ENCODE measurements around the gene ANXA2R. TPM values are rescaled to one million over a fixed set of nuclear protein-coding genes. Genes with fewer than 3 reads are reported as not detected.

The ANXA2R gene
- total RNA-seq, 2 donors from 2014 or later: 2.4 to 6.2 TPM

DNA sequence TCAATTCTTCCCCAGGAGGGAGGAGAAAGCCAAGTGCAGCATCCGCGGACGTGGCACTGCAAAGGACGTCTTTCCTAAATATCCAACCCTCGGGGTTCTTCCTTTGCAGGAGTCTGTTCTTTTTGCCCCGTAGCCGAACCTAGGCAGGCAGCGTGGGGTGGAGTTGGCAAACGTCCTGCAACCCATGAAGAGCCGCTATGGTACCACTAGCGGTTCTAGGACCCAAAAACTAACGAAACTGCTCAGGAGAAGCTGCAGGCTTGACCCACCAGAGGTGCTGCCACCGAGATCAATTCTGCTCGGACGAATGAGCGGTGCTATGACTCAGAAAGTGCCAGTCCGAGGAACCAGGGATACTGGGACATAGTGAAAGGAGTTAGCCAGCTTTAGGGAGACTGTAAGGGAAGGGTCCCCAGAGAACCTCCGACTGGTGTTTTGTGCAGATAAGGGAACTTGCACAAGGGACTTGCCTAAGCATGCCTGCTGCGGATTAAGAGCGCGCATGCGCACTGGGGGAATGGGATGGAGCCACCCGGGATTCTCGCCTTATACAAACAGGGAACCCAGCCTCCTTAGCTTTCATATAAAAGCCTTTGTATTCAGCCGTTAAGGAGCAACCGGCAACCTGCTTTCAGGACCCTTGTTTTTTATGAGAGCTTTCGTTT lies 32.7 kb downstream of the ANXA2R start:
- no peaks in the 10 kb centered on the region for H3K9me3 Mint-ChIP-seq
- H3K36me3 Mint-ChIP-seq (ENCODE audit: low read depth): peaks cover 20% of the 10 kb centered on the region
- H3K4me1 Mint-ChIP-seq: peaks cover 25% of the 10 kb centered on the region
- peak; percentile 44 for ATAC-seq (replicated peaks)
- H3K27me3 Mint-ChIP-seq: no peaks in the 10 kb centered on the region
- peak overlapping the region; percentile 84 for H3K4me3 Mint-ChIP-seq
- peak overlapping the region; percentile 91 for H3K27ac Mint-ChIP-seq

DNA sequence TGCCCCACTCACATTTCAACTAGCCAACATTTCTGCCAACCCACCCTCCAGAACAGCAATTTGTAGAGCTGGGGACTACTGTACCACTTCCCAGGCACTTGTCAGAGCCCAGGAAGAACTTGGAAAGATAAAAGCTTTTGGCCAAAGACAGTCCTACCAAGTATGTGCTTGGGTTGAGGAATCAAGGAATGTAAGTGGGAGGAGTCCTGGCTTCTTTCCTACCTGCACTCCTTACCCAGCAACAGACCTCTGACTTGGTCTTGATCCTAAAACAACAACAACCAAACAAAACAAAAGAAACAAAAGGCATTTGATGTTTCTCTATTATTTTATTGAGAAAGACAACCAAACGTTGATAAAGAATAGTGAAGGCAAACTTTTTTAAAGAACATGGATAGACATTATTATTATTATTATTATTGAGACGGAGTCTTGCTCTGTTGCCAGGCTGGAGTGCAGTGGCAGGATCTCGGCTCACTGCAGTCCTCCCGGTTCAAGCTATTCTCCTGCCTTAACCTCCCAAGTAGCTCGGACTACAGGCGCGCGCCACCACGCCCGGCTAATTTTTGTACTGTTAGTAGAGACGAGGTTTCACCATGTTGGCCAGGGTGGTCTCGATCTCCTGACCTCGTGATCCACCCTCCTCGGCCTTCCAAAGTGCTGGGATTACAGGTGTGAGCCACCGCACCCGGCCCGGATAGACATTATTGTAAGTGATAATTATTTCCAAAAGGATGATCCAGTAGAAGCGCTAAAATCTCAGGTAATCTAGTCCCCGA lies 33.5 kb downstream of the ANXA2R start:
- Mint-ChIP-seq H3K9me3 (no peaks in the 10 kb centered on the region), H3K4me1 (peaks cover 25% of the 10 kb centered on the region), H3K27me3 (no peaks in the 10 kb centered on the region), H3K36me3 (ENCODE audit: low read depth) (peaks cover 20% of the 10 kb centered on the region), H3K27ac (peak overlapping the region; percentile 91), H3K4me3 (peak overlapping the region; percentile 84)
- no peak for ATAC-seq (replicated peaks)

DNA sequence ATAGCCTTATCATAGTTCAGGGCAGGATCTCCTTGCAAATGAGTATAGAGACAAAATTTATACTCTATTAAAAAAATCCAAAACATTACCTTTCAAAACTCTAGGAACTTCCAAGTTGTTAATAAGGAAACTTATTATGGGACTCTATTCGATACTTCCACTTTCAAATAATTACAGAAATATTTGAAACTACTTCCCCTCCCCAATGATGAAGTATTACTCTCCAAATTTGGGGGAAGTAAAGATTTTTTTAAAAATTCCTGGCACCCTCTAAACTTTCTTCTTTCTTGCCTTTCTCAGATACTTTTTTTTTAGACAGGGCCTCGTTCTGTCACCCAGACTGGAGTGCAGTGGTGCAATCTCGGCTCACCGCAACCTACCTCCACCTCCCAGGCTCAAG lies 35.1 kb downstream of the ANXA2R start:
- no peak overlapping the region for H3K27ac Mint-ChIP-seq
- H3K4me1 Mint-ChIP-seq: peaks cover 16% of the 10 kb centered on the region
- H3K36me3 Mint-ChIP-seq (ENCODE audit: low read depth): peaks cover 20% of the 10 kb centered on the region
- no peak for ATAC-seq (replicated peaks)
- H3K4me3 Mint-ChIP-seq: no peak overlapping the region
- H3K27me3 Mint-ChIP-seq: no peaks in the 10 kb centered on the region
- H3K9me3 Mint-ChIP-seq: no peaks in the 10 kb centered on the region

DNA sequence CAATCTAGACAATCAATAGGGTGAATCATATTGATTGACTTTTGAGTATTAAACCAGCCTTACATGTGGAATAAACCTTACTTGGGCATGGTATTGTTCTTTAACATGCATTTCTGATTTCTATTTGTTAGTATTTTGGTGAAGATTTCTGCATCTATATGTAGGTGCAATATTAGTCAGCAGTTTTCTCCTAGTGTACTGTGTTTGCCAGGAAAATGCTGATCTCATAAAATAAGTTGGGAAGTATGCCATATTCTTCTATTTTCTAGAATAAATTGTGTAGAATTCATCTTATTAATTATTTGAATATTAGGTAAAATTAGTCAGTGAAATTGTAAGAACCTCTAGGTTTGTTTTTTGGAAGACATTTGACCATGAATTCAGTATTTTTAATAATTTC lies 38.4 kb downstream of the ANXA2R start:
- Mint-ChIP-seq H3K9me3 (no peaks in the 10 kb centered on the region), H3K27ac (no peak overlapping the region), H3K27me3 (no peaks in the 10 kb centered on the region), H3K4me1 (no peaks in the 10 kb centered on the region), H3K4me3 (no peak overlapping the region), H3K36me3 (ENCODE audit: low read depth) (no peaks in the 10 kb centered on the region)
- no peak for ATAC-seq (replicated peaks)

DNA sequence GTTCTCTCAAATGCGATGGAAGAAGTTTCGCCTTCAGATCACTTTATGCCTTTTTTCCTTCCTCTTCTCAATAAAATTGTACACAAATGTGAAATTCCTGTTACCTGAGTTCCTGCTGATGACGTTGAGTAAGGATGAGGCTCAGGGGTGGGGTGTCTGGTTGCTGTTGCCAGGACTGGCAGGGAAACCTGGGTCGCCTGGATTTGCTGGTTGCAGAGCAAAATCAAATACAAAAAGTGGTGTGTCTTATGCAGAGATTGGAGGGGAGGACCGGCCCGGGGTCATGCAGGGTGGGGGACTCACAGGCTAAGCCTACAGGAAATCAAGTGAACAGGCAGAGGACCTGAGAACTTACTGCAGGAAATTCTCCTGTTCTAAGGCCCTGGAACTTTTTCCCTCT lies 39.2 kb downstream of the ANXA2R start:
- Mint-ChIP-seq H3K4me1 (no peaks in the 10 kb centered on the region), H3K4me3 (no peak overlapping the region), H3K27ac (no peak overlapping the region), H3K27me3 (no peaks in the 10 kb centered on the region), H3K36me3 (ENCODE audit: low read depth) (no peaks in the 10 kb centered on the region), H3K9me3 (no peaks in the 10 kb centered on the region)
- no peak for ATAC-seq (replicated peaks)

DNA sequence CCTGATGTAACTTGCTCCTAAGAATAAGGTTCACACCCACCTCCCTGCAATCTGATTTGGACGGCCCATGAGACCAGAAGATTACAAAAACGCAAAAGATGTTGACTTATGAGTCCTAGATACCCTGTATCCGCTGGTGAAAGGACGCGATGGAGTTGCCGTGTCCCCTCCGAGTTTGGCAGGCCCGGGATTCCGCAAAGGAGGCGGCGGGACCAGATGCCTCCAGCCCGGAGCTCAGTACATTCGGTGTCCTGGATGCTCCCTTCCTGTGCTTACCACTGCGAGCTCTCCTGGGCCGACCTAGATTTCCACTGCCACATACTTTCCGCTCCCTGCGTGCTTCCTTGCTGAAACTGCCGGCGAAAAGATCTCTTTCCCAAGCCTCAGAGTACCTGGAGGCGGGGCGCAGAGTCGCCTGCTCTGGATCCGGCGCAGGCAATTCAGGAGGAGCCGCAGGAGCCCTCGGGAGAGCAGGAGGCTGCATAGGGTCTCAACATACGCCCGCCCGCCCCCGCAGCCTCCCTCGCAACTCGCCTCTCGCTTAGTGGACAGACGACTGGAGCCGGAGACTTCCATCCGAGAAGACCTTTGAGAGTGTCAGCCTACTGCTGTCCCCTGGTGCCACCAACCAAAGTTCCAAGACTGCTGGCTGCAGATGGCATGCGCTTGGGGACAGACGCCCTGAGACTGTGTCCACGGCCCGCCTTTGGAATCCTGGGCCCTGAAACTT lies 39.8 kb downstream of the ANXA2R start:
- no peaks in the 10 kb centered on the region for H3K4me1 Mint-ChIP-seq
- H3K9me3 Mint-ChIP-seq: no peaks in the 10 kb centered on the region
- no peak overlapping the region for H3K27ac Mint-ChIP-seq
- H3K4me3 Mint-ChIP-seq: no peak overlapping the region
- ATAC-seq (replicated peaks): no peak
- H3K36me3 Mint-ChIP-seq (ENCODE audit: low read depth): peaks cover 2% of the 10 kb centered on the region
- H3K27me3 Mint-ChIP-seq: no peaks in the 10 kb centered on the region

DNA sequence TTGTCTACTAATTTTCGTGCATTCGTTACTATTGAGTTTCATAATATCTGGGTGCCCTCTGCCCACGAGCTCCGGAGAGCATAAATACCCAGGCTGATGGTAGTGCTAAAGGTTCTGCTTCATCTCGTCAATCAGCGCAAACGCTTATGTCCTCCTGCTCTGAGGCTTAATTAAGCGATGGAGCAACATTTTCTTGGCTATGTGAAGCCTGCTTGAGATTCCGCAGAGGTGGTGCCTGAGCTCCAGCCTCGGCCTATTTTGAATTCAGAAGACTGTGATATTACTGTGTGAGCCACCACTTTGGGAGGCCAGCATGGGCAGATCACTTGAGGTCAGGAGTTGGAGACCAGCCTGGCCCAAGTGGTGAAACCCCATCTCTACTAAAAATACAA lies 44.8 kb downstream of the ANXA2R start:
- ATAC-seq (replicated peaks): no peak
- Mint-ChIP-seq H3K27ac (peak overlapping the region; percentile 99), H3K4me1 (peaks cover 8% of the 10 kb centered on the region), H3K27me3 (no peaks in the 10 kb centered on the region), H3K9me3 (no peaks in the 10 kb centered on the region), H3K36me3 (ENCODE audit: low read depth) (peaks cover 27% of the 10 kb centered on the region), H3K4me3 (peak overlapping the region; percentile 96)

DNA sequence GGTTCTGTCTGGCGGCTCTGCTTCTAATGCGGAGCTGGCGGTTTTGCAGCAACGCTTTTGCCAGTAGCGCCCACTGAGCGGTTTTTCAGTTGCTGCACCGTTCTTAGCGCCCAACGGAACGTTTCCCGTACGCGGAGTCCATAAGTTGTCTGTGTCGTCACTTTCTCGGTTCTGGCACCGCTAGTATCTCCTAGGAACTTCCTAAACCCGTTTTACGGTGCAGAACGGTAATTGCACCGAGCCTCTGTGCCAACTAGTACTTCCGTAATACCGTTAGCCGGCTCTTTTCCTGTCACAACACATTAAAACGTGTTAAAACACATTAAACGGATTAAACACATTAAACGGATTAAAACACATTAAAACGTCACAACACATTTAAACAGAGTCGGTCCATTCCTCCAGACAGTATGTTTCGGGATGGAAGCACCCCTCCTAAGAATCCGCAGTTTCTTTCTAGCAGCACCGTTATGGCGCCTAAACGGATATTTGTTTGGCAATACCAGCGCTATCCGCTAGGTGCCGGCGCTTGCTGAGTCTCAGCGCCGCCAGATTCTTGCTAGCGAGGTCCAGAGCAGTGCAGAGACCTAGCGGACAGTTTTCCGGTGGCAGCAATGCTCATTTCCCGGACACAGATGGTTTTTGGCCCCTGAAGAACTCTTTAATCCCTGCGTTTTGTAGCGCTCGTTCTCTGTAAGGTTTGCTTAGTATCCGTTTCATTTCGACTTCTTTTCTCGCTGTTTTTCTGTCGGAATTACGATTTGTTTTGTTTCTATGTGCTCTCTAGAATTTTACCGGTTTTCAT lies 45.4 kb downstream of the ANXA2R start:
- peak overlapping the region; percentile 96 for H3K4me3 Mint-ChIP-seq
- no peaks in the 10 kb centered on the region for H3K9me3 Mint-ChIP-seq
- H3K4me1 Mint-ChIP-seq: peaks cover 14% of the 10 kb centered on the region
- H3K27ac Mint-ChIP-seq: peak overlapping the region; percentile 99
- H3K36me3 Mint-ChIP-seq (ENCODE audit: low read depth): peaks cover 27% of the 10 kb centered on the region
- H3K27me3 Mint-ChIP-seq: no peaks in the 10 kb centered on the region
- ATAC-seq (replicated peaks): peak; percentile 65

DNA sequence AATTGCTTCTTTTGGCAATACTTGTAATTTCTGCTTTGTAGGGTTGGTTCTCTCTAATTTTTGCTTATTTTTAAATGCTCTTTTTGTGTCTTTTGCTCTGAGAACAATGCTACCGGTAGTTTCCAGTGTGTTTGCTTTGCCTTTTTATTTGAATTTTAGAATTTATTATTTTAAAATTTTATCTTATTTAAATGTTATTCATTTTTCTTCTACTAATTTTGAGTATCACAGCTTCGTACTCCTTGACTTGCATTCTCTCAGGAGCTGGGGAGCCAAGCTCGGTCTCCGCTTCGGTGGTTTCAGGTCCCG lies 45.9 kb downstream of the ANXA2R start:
- Mint-ChIP-seq H3K27me3 (no peaks in the 10 kb centered on the region), H3K27ac (peak overlapping the region; percentile 99), H3K4me3 (peak overlapping the region; percentile 96), H3K9me3 (no peaks in the 10 kb centered on the region), H3K4me1 (peaks cover 19% of the 10 kb centered on the region), H3K36me3 (ENCODE audit: low read depth) (peaks cover 27% of the 10 kb centered on the region)
- no peak for ATAC-seq (replicated peaks)

DNA sequence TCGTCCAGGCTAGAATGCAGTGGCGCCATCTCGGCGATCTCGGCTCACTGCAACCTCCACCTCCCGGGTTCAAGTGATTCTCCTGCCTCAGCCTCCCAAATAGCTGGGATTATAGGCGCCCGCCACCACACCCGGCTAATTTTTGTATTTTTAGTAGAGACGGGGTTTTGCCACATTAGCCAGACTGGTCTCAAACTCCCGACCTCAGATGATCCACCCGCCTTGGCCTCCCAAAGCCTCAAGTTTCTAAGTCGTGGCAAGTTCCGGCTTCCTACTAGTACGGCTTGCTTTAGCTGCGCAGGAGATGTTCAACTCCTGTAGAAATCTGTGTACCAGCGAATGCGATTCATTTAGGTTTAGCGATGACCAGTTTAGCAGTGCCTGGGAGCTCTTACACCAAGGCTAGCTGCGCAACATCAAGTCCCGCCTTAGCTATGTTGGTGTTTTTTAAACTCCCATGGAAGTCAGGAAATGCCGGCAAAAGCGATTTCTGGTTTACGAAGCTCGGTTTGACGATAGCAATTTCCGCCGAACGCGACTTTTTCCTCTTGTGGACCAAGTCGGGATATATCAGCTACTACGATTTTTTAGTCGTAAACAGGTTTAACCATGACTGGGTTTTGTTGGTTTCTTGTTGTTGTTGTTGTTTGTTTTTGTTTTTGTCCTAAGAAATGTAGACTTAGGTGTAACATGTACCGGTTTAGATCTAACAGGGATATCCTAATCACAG lies 46.4 kb downstream of the ANXA2R start:
- H3K4me3 Mint-ChIP-seq: peak overlapping the region; percentile 96
- H3K9me3 Mint-ChIP-seq: no peaks in the 10 kb centered on the region
- peak; percentile 35 for ATAC-seq (replicated peaks)
- no peaks in the 10 kb centered on the region for H3K27me3 Mint-ChIP-seq
- H3K4me1 Mint-ChIP-seq: peaks cover 22% of the 10 kb centered on the region
- H3K36me3 Mint-ChIP-seq (ENCODE audit: low read depth): peaks cover 27% of the 10 kb centered on the region
- peak overlapping the region; percentile 99 for H3K27ac Mint-ChIP-seq

DNA sequence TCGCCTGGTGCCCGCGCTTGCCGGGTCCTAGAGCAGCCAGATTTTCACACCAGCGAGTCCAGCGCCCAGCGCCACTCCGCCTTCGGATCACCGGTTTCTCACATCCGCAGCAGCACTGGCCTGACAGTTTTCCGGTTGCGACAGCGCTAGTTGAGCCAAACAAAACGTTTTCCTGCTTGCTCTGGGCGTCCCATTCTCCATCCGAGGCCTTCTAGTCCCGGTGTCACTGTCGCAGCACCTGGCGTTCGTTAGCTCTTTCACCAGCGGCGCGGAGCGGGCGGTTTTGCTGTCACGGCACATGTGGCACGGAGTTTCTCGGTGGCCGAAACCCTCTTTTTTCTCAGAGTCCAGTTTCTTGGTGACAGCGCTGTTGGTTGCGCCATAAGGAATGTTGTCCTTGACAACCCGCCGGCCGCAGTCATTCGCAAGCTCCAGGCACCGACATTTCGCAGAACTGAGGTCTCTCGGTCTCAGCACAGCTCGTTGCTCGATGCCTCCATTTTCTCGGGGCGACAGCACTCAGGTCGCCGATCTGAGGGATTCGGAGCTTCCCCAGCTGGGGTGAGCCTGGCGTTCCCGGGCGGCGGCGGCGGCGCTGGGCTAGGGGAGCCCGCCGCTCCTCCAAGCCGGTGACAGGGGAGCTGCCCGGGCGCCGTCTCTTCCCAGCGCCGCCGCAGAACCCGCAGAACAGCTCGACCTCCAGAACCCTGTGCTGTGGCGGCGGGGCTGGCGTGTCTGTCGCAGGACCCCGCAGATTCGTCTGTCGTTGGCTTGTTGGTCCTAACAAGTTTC lies 47.8 kb downstream of the ANXA2R start:
- Mint-ChIP-seq H3K36me3 (ENCODE audit: low read depth) (peaks cover 27% of the 10 kb centered on the region), H3K9me3 (no peaks in the 10 kb centered on the region)
- ATAC-seq (replicated peaks): peak; percentile 29

DNA sequence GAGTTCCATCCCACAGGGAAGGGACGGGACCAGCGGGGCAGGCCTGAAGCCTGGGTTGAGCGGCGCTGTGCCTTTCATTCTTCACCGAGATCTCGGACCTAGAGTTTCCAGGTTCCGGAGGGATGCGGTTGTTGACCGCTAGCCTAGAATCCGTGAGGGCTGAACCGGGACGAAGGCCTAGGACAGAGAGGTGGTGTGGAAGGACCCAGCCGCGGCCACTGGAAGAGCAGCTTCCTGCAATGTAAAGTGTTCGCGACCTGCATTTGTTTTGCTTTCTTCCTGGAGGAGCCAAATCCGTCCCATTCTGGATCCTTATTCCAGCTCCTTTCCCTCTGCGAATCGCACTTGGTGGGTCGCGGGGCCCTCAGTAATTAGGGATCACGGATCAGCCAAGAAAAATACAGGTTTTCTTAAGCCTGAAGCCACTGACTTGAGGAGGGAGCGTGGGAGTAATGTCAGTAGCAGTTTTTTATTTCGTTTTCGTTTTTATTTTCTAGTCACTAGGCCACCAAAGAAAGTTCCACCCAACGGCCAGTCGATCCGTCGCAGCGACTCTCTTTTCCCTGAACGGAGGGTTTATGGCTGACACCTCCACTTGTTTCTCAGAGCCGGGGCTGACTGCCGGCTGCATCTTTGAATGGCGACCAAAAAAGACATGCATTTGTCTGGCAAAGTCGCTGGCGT lies 48.6 kb downstream of the ANXA2R start:
- Mint-ChIP-seq H3K9me3 (no peaks in the 10 kb centered on the region), H3K4me3 (peak overlapping the region; percentile 96), H3K27me3 (no peaks in the 10 kb centered on the region), H3K36me3 (ENCODE audit: low read depth) (peaks cover 27% of the 10 kb centered on the region), H3K27ac (peak overlapping the region; percentile 99), H3K4me1 (peaks cover 28% of the 10 kb centered on the region)
- ATAC-seq (replicated peaks): peak; percentile 25

More for the DNA sequence above, 47.8 kb downstream of the ANXA2R start:
- Mint-ChIP-seq H3K4me1 (peaks cover 27% of the 10 kb centered on the region), H3K4me3 (peak overlapping the region; percentile 96), H3K27me3 (no peaks in the 10 kb centered on the region), H3K27ac (peak overlapping the region; percentile 99)

DNA sequence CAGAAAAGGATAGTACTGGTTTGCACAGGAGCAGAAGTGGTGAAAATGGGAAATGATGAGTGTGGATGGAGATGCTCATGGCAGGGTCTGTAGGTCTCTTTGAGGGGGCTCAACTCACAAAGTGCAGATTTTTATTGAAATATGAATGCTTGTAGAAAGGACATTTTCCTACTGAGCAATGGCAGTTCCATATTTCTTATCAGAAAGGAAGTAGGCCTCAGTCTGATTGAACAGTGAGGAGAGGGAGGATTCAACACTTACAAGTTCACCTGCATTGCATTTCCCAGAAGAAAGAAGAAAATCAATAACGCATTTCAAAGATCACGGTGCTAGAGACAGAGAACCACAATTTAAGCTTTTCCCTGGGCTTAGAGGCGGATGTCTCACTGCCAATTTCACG lies 49.2 kb downstream of the ANXA2R start:
- peak overlapping the region; percentile 96 for H3K4me3 Mint-ChIP-seq
- H3K4me1 Mint-ChIP-seq: peaks cover 31% of the 10 kb centered on the region
- ATAC-seq (replicated peaks): no peak
- peak overlapping the region; percentile 99 for H3K27ac Mint-ChIP-seq
- H3K9me3 Mint-ChIP-seq: no peaks in the 10 kb centered on the region
- no peaks in the 10 kb centered on the region for H3K27me3 Mint-ChIP-seq
- H3K36me3 Mint-ChIP-seq (ENCODE audit: low read depth): peaks cover 27% of the 10 kb centered on the region
